A673 (cell line): Measurements from ENCODE around the gene CYP4V2. TPM values are rescaled to one million over a fixed set of nuclear protein-coding genes. Genes with fewer than 3 reads are reported as not detected.

ENCODE experiments used
- BruUV-seq: library from RNA; stranded (reverse); fragments of 400-500 nt; replicated peaks from 2 replicates; lab custom pipeline; 2021; lab: Mats Ljungman, UMichigan
- CTCF ChIA-PET: fragments of 300-600 bp; sonication (Branson Sonifier 250); formaldehyde crosslinking; loops from one replicate; lab custom pipeline; 2022; ENCODE audit warnings: antibody characterized with exemption; lab: Charles Lee
- POLR2A ChIA-PET: fragments of 300-600 bp; sonication (Branson Sonifier 250); formaldehyde crosslinking; loops from one replicate; lab custom pipeline; 2022; ENCODE audit warnings: antibody characterized with exemption; ENCODE audit not compliant: low non-redundant PET; lab: Charles Lee
- DNase-seq: peaks from one replicate; pipeline ENCODE4 v3.0.0-alpha.2; 2015; ENCODE audit warnings: low spot score
- H3K27ac ChIP-seq: fragments of 200-600 bp; sonication (generic); 2 replicates; pipeline ENCODE4 v1.5.1; 2016; ENCODE audit warnings: mixed run types, low read depth, mild to moderate bottlenecking, mixed read lengths, antibody characterized with exemption, low read length; ENCODE audit not compliant: poor library complexity, severe bottlenecking
- H3K27me3 ChIP-seq: fragments of 200-600 bp; sonication (generic); replicated peaks from 2 replicates; pipeline ENCODE4 v1.6.1; 2017; ENCODE audit warnings: mixed run types, low read depth, mild to moderate bottlenecking, mixed read lengths, antibody characterized with exemption, low read length; ENCODE audit not compliant: insufficient read depth, poor library complexity
- H3K36me3 ChIP-seq: fragments of 200-600 bp; sonication (generic); 2 replicates; pipeline ENCODE4 v1.6.1; 2016; ENCODE audit warnings: mixed run types, mild to moderate bottlenecking, mixed read lengths, antibody characterized with exemption, low read length; ENCODE audit not compliant: insufficient read depth, poor library complexity, severe bottlenecking
- H3K4me1 ChIP-seq: fragments of 200-600 bp; sonication (generic); 2 replicates; pipeline ENCODE4 v1.6.1; 2017; ENCODE audit warnings: mixed run types, mild to moderate bottlenecking, mixed read lengths, antibody characterized with exemption, low read length; ENCODE audit not compliant: insufficient read depth, poor library complexity, severe bottlenecking
- H3K4me3 ChIP-seq: fragments of 200-600 bp; sonication (generic); 2 replicates; pipeline ENCODE4 v1.5.1; 2016; ENCODE audit warnings: low read depth, mixed run types, mild to moderate bottlenecking, mixed read lengths, low read length; ENCODE audit not compliant: poor library complexity, severe bottlenecking
- H3K9me3 ChIP-seq: fragments of 200-600 bp; sonication (generic); 2 replicates; pipeline ENCODE4 v1.6.1; 2016; ENCODE audit warnings: mixed run types, low read depth, mild to moderate bottlenecking, mixed read lengths, antibody characterized with exemption, low read length; ENCODE audit not compliant: poor library complexity, severe bottlenecking
- CTCF ChIP-seq: fragments of 300-800, 200-600 bp; sonication (generic); conservative IDR thresholded peaks from 2 replicates; pipeline ENCODE4 v1.5.1; 2017; ENCODE audit warnings: low read depth, mild to moderate bottlenecking, antibody characterized with exemption, low read length, moderate library complexity, mixed read lengths
- EZH2 ChIP-seq: fragments of 200-600 bp; sonication (generic); IDR thresholded peaks from 2 replicates; pipeline ENCODE4 v1.6.1; 2017; ENCODE audit warnings: borderline replicate concordance, low read depth, mild to moderate bottlenecking, mixed read lengths, antibody characterized with exemption, low read length; ENCODE audit not compliant: poor library complexity, severe bottlenecking
- intact Hi-C: fragments of 100-400 bp; cut with micrococcal nuclease; formaldehyde crosslinking; loops from one replicate; pipeline ENCODE4 v1.10.0; 2022; ENCODE audit not compliant: unreplicated experiment
- total RNA-seq: library from RNA; stranded (reverse); gene quantifications from 2 replicates; pipeline ENCODE4 v1.2.3, GENCODE V29; 2021

CYP4V2 gene
- total RNA-seq, 1 experiment from 2014 or later = 14.3 TPM

- Histone ChIP-seq H3K36me3 (no peaks in the 10 kb centered on the region), H3K27ac (no peak overlapping the region), H3K4me1 (peaks cover 2% of the 10 kb centered on the region), H3K4me3 (peak overlapping the region; percentile 55), H3K9me3 (no peaks in the 10 kb centered on the region), H3K27me3 (no peaks in the 10 kb centered on the region)
- peak; percentile 39 for DNase-seq
- no TSS peak for BruUV-seq
- ChIA-PET CTCF (no interaction called here), POLR2A (no interaction called here)
- no peak for TF ChIP-seq EZH2
- TF ChIP-seq CTCF = no peak
- intact Hi-C loops = no loop called here
These were observed 46.3 kb upstream of the CYP4V2 start for GRCh38 chr4:186144946-186145569.

- no peaks in the 10 kb centered on the region for H3K36me3 ChIP-seq
- BruUV-seq = no TSS peak
- CTCF ChIA-PET = no interaction called here
- no peak overlapping the region for H3K27ac ChIP-seq
- intact Hi-C loops = no loop called here
- peaks cover 2% of the 10 kb centered on the region for H3K4me1 ChIP-seq
- no peak overlapping the region for H3K4me3 ChIP-seq
- H3K9me3 ChIP-seq = no peaks in the 10 kb centered on the region
- POLR2A ChIA-PET = no interaction called here
- H3K27me3 ChIP-seq = no peaks in the 10 kb centered on the region
- TF ChIP-seq EZH2 = no peak
- TF ChIP-seq CTCF = no peak
- no peak for DNase-seq
These were observed 44.9 kb upstream of the CYP4V2 start for GRCh38 chr4:186146458-186146857.

- ChIA-PET CTCF (no interaction called here), POLR2A (no interaction called here)
- intact Hi-C loops = no loop called here
- H3K27me3 ChIP-seq = no peaks in the 10 kb centered on the region
- no peak overlapping the region for H3K27ac ChIP-seq
- BruUV-seq = no TSS peak
- no peak overlapping the region for H3K4me3 ChIP-seq
- H3K36me3 ChIP-seq = no peaks in the 10 kb centered on the region
- TF ChIP-seq EZH2 = no peak
- no peak for TF ChIP-seq CTCF
- H3K4me1 ChIP-seq = peaks cover 2% of the 10 kb centered on the region
- no peak for DNase-seq
- H3K9me3 ChIP-seq = no peaks in the 10 kb centered on the region
These were observed 42.9 kb upstream of the CYP4V2 start for GRCh38 chr4:186148336-186148975.
